Pons (tissue), 1 donor: ENCODE measurements around the gene NAB2.
"Not testable (repeated sequence)": the region's sequence is repeated elsewhere in the genome, so short reads cannot be mapped to it uniquely, and the experiment has no call there.

Source experiments
- DNase-seq: peaks from one replicate; pipeline ENCODE4 v3.0.0-alpha.2; 2016; ENCODE audit warnings: low spot score

NAB2 gene

DNA sequence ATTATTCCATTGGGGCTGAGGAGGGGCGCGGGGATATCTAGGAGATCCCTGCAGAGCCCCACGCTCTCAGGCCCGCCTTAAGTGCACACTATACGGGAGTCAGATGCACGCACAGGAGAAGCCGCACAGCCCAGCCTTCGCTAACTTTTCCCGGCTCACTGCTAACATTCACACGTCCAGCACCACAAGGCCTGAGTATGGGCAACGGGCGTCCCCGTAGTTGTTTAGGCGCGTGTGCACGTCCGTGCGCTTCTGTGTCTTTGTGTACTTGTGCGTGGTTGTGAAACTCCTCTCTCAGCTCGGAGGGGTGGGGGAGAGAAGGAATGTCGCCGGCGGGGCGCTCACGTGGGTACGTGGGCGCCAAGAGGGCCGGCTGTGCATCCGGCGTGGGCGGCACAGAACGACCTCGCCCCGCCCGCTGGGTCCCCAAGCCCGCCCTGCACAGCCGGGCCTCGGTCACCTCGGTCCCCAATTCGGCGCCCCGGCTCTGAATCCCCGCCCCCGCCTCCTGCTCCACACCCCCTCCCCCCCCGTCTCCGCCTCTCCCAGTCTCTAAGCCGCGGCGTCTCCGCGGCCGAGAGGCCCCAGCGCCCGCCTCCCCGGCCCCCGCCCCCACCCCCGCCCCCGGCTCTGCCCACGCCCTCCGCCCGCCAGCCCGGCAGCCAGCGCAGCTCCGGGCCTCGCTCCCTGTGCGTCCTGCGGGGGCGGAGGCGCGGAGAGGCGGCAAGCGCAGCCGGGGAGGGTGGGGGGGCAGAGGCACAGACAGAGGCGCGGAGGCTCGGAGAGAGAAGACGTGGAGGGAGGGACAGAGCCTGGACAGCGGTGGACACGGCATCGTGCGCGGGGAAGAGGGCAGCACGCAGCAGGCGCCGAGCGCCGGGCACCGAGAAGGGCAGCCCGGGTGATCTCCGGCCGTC, at the start of gene NAB2:
NAB2 (plus strand) TSS at position 761 of the 917 bp plus-strand sequence. CDS start 158 bp downstream, outside the sequence.
- peak; percentile 89 for DNase-seq

- no peak for DNase-seq
Measured at GRCh38 chr12:57040211-57040610, 48.7 kb upstream of the NAB2 start.

DNA sequence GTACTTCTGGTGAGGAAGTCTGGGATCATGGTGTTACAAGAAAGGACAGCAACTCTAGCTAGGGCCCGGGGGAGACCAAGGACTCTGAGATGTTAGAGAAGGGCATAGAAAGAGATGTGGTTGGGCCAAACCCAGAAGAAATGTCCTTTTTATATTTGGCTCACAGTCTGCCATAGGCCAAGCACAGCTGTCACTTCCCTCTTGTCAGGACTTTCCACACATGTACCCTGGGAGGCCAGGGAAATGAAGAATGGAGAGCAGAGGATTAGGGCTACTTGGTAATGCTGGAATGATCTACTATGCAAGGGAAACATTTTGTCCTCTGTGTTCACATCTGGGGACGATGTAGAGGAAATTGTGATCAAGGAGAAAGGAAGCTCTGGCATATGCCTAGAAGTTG, 48.2 kb upstream of the NAB2 start:
- DNase-seq = no peak

DNA sequence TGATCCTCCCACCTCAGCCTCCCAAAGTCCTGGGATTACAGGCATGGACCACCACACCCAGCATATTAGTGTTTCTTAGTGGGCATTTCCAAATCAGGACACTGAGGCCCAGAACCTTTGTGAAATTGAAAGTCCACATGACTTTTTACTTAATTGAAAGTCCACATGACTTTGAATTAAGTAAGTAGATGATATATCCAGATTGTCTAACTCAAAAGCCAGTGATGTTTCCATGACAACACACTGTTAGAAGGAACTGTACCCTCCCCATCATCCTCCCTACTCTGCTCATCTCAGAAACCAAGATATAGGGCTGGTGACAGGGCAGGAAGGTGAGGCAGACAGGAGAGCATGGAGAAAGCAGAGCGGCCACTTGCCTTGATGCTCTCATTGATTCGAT, 46.2 kb upstream of the NAB2 start:
- DNase-seq = no peak

DNA sequence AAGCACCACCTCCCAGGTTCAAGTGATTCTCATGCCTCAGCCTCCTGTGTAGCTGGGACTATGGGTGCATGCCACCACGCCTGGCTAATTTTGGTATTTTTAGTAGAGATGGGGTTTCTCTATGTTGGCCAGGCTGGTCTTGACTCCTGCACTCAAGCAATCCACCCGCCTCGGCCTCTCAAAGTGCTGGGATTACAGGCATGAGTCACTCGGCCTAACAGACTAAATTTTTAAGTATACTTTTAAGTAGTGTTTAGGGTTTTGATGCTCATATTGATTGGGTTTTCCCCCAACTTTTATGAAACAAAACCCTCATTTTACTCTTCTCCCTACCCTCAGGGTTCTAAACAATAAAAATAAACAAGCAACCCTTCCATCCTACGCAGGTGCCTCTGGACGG, 44.4 kb upstream of the NAB2 start:
- DNase-seq = no peak

DNA sequence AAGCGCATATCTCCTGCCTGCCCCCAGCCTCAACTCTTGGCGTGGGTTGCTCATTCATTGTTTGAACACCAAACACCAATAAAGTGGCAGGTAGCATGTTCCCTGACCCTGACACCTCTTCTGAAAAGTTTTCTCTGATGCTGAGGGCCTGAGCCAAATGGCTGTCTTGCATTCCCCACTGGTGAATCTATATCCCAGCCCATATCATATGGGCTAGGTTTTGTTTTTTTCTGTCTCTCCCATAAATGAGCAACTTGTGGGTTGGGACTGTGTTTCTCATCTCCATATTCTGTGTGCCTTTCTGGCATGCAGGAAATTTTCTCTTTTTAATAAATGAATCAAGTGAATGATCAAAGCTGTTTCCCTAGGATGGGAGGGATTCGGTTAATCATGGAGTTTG, 44.0 kb upstream of the NAB2 start:
- no peak for DNase-seq

DNA sequence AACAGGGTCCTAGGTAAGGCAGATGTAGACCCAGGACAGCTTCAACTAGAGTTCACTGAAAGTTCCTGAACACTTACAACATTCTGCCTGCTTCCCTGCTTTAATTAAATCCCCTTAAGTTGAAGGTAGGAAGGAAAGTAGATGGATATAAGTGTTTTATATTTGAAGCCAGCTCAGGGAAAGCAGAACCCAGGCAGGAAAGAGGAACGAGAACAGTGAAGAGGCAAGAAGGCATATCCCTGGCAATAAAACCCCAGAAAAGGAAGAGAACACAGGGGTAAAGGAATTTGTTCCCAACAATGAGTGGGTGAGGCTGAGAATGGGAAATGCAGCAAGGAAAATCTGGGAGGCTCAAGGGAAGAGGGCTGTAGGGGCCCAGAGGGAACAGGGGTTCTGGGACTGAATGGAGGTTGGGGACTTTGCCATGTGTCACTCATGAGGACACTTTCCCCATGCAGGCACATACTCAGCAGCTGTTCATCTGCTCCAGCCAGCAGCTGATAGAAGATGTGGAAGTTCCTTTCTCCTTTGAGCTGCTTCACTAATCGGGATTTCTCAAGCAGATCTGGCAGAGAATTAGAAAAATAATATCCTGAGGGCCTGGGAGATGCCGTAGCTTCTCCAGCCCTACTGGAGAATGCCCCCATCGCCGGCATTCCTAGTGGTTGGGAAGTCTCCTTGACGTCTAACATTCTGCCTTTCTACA, 42.7 kb upstream of the NAB2 start:
- DNase-seq = peak; percentile 53

- DNase-seq = peak; percentile 56
Measured at GRCh38 chr12:57046947-57047890, 41.7 kb upstream of the NAB2 start.

- no peak for DNase-seq
Measured at GRCh38 chr12:57047981-57048380, 40.9 kb upstream of the NAB2 start.

DNA sequence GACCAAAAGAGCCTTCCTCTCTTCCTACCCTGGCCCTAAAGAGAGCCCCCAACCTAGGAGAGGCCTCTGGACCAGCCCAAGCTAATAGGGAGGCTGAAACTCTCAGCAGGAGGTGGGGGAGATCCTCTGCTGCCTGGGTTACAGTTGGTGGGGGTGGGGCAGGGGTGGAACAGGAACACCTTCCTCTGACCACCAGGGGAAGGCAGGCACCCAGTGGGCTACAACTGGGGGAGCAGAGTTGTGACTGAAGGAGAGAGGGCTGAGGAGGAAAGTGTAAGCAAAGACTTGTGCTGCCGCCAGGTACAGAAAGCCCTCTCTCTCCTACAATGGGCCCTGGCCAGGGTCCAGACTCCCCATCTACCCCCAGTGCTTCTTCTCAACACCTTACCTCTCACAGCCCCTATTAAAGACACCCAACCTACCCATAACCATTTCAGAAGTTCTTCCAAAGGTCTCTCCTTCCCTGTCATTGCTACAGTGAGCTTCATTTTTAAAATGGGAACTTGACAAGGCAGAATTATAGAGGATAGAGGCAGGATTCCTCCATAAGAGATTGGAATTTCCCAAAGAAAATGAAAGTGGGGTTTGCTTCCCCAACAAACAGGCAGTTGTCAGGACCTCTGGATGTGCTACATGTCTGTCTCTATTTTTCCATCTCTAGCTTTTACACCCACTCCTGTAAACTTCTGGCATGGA, 40.3 kb upstream of the NAB2 start:
- DNase-seq = no peak

- DNase-seq = no peak
Measured at GRCh38 chr12:57049119-57049446, 39.8 kb upstream of the NAB2 start.

- DNase-seq = no peak
Measured at GRCh38 chr12:57049890-57050289, 39.0 kb upstream of the NAB2 start, which contains the start of gene MYO1A. TSS of gene MYO1A (minus strand) at chr12:57050129. CDS start at chr12:57048323, 1,806 bp downstream.

DNA sequence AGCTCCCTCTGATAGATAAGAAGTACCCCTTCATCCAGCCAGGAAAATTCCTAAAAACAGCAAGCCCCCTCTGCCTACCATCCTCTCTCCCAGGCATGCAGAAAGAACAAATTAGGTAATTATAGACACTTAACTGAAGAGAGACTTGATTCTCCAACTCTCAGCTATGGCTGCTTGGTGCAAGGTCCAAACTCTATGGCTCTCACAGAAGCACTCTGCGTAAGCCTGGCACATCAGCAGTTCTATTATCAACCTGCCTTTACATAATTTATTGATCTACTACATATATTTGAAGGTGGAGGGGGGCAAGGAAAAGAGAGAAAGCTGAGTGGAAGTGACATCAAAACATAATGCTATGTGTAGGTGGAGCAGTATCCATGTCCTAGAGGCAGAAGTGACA, 37.9 kb upstream of the NAB2 start:
- no peak for DNase-seq

- DNase-seq = not testable (repeated sequence)
Measured at GRCh38 chr12:57053146-57053545, 35.8 kb upstream of the NAB2 start.

GRCh38 chr12:57053901-57054300, 35.0 kb upstream of the NAB2 start:
- not testable (repeated sequence) for DNase-seq

- DNase-seq = no peak
Measured at GRCh38 chr12:57055824-57056223, 33.1 kb upstream of the NAB2 start.

DNA sequence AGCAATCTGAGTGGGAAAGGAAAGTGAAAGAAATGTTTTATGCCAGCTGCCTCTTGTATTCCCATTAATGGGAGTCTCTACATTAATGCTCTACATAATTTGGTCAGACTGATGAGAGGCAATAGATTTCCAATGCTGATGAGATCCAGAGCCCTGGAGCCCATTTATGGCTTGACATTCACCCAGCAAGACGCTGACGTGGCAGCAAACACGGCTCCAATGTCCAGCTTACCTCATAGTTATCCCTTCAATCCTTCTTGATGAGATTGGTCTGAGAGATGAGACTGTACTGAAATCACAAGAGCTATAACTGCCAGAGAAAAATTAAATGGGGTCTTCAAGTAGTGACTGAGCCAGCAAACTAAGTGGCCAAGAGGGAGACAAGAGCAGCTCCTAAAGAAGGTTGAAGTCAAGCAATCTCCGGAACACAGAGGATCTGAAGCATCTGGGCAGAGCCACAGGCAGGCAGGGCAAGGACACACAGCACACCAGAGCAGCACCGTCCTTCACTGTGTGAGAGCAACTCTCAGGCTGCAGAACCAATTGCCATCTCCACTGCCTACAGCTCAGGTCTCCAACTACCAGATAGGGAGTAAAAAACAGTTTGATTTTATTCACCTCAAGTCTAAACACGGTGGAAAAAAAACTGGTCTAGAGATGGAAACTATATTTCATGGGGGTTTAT, 31.7 kb upstream of the NAB2 start:
- DNase-seq = no peak

DNA sequence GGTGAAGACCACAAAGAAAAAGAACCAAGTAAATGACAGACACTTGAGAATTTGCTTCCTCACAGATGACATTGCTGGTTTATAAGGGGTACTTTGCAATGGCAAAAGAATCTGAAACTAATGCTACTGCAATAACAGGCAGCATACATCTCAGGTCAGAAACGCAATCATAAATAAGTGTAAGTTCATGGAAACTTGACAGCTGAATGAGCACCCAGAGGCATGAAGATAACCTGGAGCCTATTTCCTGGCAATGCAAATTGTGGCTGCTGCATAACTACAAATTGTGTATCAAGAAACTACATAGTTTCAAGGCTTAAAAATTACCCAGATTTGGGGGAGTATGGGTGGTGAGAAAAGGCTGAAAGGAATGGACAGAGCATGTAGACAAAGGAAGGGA, 30.5 kb upstream of the NAB2 start:
- no peak for DNase-seq

DNA sequence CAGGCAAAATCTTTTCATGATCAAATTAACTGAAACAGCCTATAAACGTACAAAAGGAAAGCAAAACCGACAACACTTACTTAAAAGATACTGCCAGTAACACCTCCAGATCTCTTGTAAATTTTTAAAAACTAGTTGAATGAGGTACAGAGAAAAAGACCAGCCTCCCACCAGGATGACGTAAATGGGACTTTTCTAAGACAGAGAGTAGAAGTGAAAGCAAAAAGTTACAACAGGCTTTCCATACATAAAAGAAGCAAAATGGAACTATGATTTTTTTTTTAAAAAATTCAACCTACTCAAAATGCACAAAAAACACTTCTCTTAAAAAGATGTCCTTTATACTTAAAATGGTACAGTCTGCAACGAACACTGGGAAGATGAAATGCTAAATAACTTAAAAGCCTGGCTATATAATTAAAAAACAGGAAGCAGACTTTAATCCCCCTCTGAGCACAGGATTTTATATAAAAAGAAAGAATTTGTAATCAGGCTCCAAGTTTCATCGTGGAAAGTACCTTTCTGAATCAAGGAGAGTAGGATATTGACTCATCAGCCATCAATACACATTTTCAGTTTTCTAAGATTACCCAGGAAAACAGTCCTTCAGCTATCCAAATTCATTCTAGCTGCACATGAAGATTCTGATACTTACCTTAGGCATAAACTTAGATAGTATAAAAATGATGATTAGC, 24.8 kb upstream of the NAB2 start:
- no peak for DNase-seq

- no peak for DNase-seq
Measured at GRCh38 chr12:57066245-57066644, 22.7 kb upstream of the NAB2 start.
